Loucy (cell line): ENCODE data around the gene GPAM.

Experiments
- H2AFZ ChIP-seq: fragments of 200-600 bp; sonication (generic); 2 replicates; pipeline ENCODE4 v1.6.0; 2016; ENCODE audit warnings: antibody characterized with exemption, mild to moderate bottlenecking, low read length, moderate library complexity
- H3F3A ChIP-seq: fragments of 200-600 bp; 2 replicates; pipeline ENCODE4 v1.6.0; 2016; ENCODE audit warnings: antibody characterized with exemption, low read depth, mild to moderate bottlenecking
- H3K27me3 ChIP-seq: fragments of 200-600 bp; sonication (generic); 2 replicates; pipeline ENCODE4 v1.6.1; 2014; ENCODE audit warnings: low read length, mild to moderate bottlenecking; ENCODE audit not compliant: insufficient read depth, poor library complexity, severe bottlenecking
- H3K36me3 ChIP-seq: fragments of 200-600 bp; sonication (generic); 2 replicates; pipeline ENCODE4 v1.6.1; 2016; ENCODE audit warnings: low read length; ENCODE audit not compliant: insufficient read depth
- H3K4me1 ChIP-seq: fragments of 200-600 bp; sonication (generic); 2 replicates; pipeline ENCODE4 v1.5.1; 2014; ENCODE audit warnings: low read length, mild to moderate bottlenecking; ENCODE audit not compliant: insufficient read depth, poor library complexity, severe bottlenecking
- H3K4me2 ChIP-seq: fragments of 200-600 bp; sonication (generic); 2 replicates; pipeline ENCODE4 v1.6.0; 2014; ENCODE audit warnings: antibody characterized with exemption, low read length, low read depth, mild to moderate bottlenecking; ENCODE audit not compliant: poor library complexity, severe bottlenecking
- H3K4me3 ChIP-seq: fragments of 200-600 bp; sonication (generic); 2 replicates; pipeline ENCODE4 v1.5.1; 2014; ENCODE audit warnings: low read length, mild to moderate bottlenecking, mixed read lengths; ENCODE audit not compliant: poor library complexity, severe bottlenecking
- H3K79me2 ChIP-seq: fragments of 200-600 bp; sonication (generic); 2 replicates; pipeline ENCODE4 v1.6.1; 2014; ENCODE audit warnings: low read length; ENCODE audit not compliant: insufficient read depth
- H3K9ac ChIP-seq: fragments of 200-600 bp; sonication (generic); 2 replicates; pipeline ENCODE4 v1.6.0; 2014; ENCODE audit warnings: mild to moderate bottlenecking, low read depth, low read length, moderate library complexity; ENCODE audit not compliant: poor library complexity, severe bottlenecking
- H3K9me2 ChIP-seq: fragments of 200-600 bp; sonication (generic); replicated peaks from 2 replicates; pipeline ENCODE4 v1.6.1; 2016; ENCODE audit warnings: low read depth, low read length, mixed read lengths
- H3K9me3 ChIP-seq: fragments of 200-600 bp; sonication (generic); 2 replicates; pipeline ENCODE4 v1.6.1; 2014; ENCODE audit warnings: mild to moderate bottlenecking, antibody characterized with exemption, low read length, low read depth; ENCODE audit not compliant: insufficient read depth
- H4K20me1 ChIP-seq: fragments of 200-600 bp; sonication (generic); 2 replicates; pipeline ENCODE4 v1.6.0; 2014; ENCODE audit warnings: antibody characterized with exemption, low read length, mild to moderate bottlenecking; ENCODE audit not compliant: insufficient read depth, poor library complexity, severe bottlenecking
- CTCF ChIP-seq: fragments of 200-600 bp; sonication (generic); conservative IDR thresholded peaks from 2 replicates; pipeline ENCODE4 v1.5.1; 2014; ENCODE audit warnings: mild to moderate bottlenecking, antibody characterized with exemption, low read length
- EZH2phosphoT487 ChIP-seq: fragments of 200-600 bp; IDR thresholded peaks from 2 replicates; pipeline ENCODE4 v1.6.1; 2018; ENCODE audit warnings: antibody characterized with exemption, mild to moderate bottlenecking, moderate library complexity, borderline replicate concordance

GPAM gene

GRCh38 chr10:112224933-112225529 lies 41.5 kb upstream of the GPAM start:
- Histone ChIP-seq H3K4me3 (no peak overlapping the region), H3K9ac (no peak overlapping the region), H3K9me2 (no peaks in the 10 kb centered on the region), H3K27me3 (no peaks in the 10 kb centered on the region), H3K4me2 (no peak overlapping the region), H3K4me1 (no peaks in the 10 kb centered on the region), H3K79me2 (no peaks in the 10 kb centered on the region), H4K20me1 (no peaks in the 10 kb centered on the region), H3K36me3 (no peaks in the 10 kb centered on the region), H3F3A (no peaks in the 10 kb centered on the region), H3K9me3 (no peaks in the 10 kb centered on the region; the same call in 1 of the 2 replicates), H2AFZ (no peak overlapping the region)
- TF ChIP-seq CTCF (no peak), EZH2phosphoT487 (no peak)

- no peaks in the 10 kb centered on the region for H4K20me1 ChIP-seq
- H3K4me3 ChIP-seq: no peak overlapping the region
- H3K36me3 ChIP-seq: no peaks in the 10 kb centered on the region
- no peaks in the 10 kb centered on the region; the same call in 1 of the 2 replicates for H3K9me3 ChIP-seq
- no peaks in the 10 kb centered on the region for H3K4me1 ChIP-seq
- H3F3A ChIP-seq: no peaks in the 10 kb centered on the region
- H3K27me3 ChIP-seq: no peaks in the 10 kb centered on the region
- TF ChIP-seq CTCF (no peak), EZH2phosphoT487 (no peak)
- H3K4me2 ChIP-seq: no peak overlapping the region
- H3K9ac ChIP-seq: no peak overlapping the region
- H2AFZ ChIP-seq: no peak overlapping the region
- no peaks in the 10 kb centered on the region for H3K9me2 ChIP-seq
- H3K79me2 ChIP-seq: no peaks in the 10 kb centered on the region
Observed at GRCh38 chr10:112223725-112224124, 40.2 kb upstream of the GPAM start.

GRCh38 chr10:112222799-112223198 lies 39.2 kb upstream of the GPAM start:
- H3K36me3 ChIP-seq: no peaks in the 10 kb centered on the region
- H3K9me2 ChIP-seq: no peaks in the 10 kb centered on the region
- H3K27me3 ChIP-seq: no peaks in the 10 kb centered on the region
- H2AFZ ChIP-seq: no peak overlapping the region
- no peak overlapping the region for H3K4me3 ChIP-seq
- no peaks in the 10 kb centered on the region; the same call in 1 of the 2 replicates for H3K9me3 ChIP-seq
- no peaks in the 10 kb centered on the region for H3K4me1 ChIP-seq
- no peaks in the 10 kb centered on the region for H3F3A ChIP-seq
- TF ChIP-seq CTCF: no peak
- TF ChIP-seq EZH2phosphoT487: no peak
- H3K9ac ChIP-seq: no peak overlapping the region
- no peak overlapping the region for H3K4me2 ChIP-seq
- no peaks in the 10 kb centered on the region for H4K20me1 ChIP-seq
- H3K79me2 ChIP-seq: no peaks in the 10 kb centered on the region
